PC-9 (cell line): ENCODE data around the gene CEP170. TPM values are rescaled to one million over a fixed set of nuclear protein-coding genes. Genes with fewer than 3 reads are reported as not detected.
"Not testable (repeated sequence)": the region's sequence is repeated elsewhere in the genome, so short reads cannot be mapped to it uniquely, and the experiment has no call there.

Source experiments
- BruUV-seq: library from RNA; stranded (reverse); fragments of 400-500 nt; replicated peaks from 2 replicates; lab custom pipeline; 2021; lab: Mats Ljungman, UMichigan
- CTCF ChIA-PET: fragments of 300-600 bp; sonication (Branson Sonifier 250); formaldehyde crosslinking; loops from one replicate; lab custom pipeline; 2022; ENCODE audit warnings: antibody characterized with exemption; lab: Charles Lee
- POLR2A ChIA-PET: fragments of 300-600 bp; sonication (Branson Sonifier 250); formaldehyde crosslinking; loops from one replicate; lab custom pipeline; 2022; ENCODE audit warnings: antibody characterized with exemption; ENCODE audit not compliant: unreplicated experiment; lab: Charles Lee
- DNase-seq, 2 experiments: peaks; one replicate each; pipeline versions ENCODE4 v3.0.0 to v3.0.0-alpha.2; 2015 to 2022; ENCODE audit warnings: mixed read lengths in 1 of 2
- H2AFZ ChIP-seq: fragments of 200-600 bp; sonication (generic); 2 replicates; pipeline ENCODE4 v1.8.1; 2017; ENCODE audit warnings: antibody characterized with exemption
- H3F3A ChIP-seq: fragments of 200-600 bp; sonication (generic); 2 replicates; pipeline ENCODE4 v1.8.1; 2017; ENCODE audit warnings: antibody characterized with exemption, mild to moderate bottlenecking, low read depth; ENCODE audit not compliant: insufficient read depth
- H3K27ac ChIP-seq: fragments of 200-600 bp; sonication (generic); 2 replicates; pipeline ENCODE4 v1.6.1; 2016; ENCODE audit warnings: mixed run types
- H3K27me3 ChIP-seq: fragments of 200-600 bp; sonication (generic); 2 replicates; pipeline ENCODE4 v1.6.1; 2016; ENCODE audit warnings: low read depth, mixed run types; ENCODE audit not compliant: insufficient read depth
- H3K36me3 ChIP-seq: fragments of 200-600 bp; sonication (generic); 2 replicates; pipeline ENCODE4 v1.6.1; 2016; ENCODE audit warnings: low read depth, mixed run types
- H3K4me1 ChIP-seq: fragments of 200-600 bp; sonication (generic); replicated peaks from 2 replicates; pipeline ENCODE4 v1.6.1; 2016; ENCODE audit warnings: mixed run types; ENCODE audit not compliant: insufficient read depth
- H3K4me2 ChIP-seq: fragments of 200-600 bp; sonication (generic); 2 replicates; pipeline ENCODE4 v1.6.1; 2017; ENCODE audit warnings: mixed run types
- H3K4me3 ChIP-seq: fragments of 200-600 bp; sonication (generic); 2 replicates; pipeline ENCODE4 v1.6.1; 2016; ENCODE audit warnings: mixed run types
- H3K79me2 ChIP-seq: fragments of 200-600 bp; sonication (generic); 2 replicates; pipeline ENCODE4 v1.6.1; 2017; ENCODE audit warnings: low read depth, mixed run types
- H3K9me2 ChIP-seq: fragments of 200-600 bp; sonication (generic); 2 replicates; pipeline ENCODE4 v1.8.1; 2017; ENCODE audit warnings: mild to moderate bottlenecking; ENCODE audit not compliant: insufficient read depth
- H3K9me3 ChIP-seq: fragments of 200-600 bp; sonication (generic); 2 replicates; pipeline ENCODE4 v1.8.1; 2016; ENCODE audit warnings: low read depth; ENCODE audit not compliant: insufficient read depth
- H4K20me1 ChIP-seq: fragments of 200-600 bp; sonication (generic); 2 replicates; pipeline ENCODE4 v1.8.1; 2017; ENCODE audit not compliant: insufficient read depth
- intact Hi-C: fragments of 100-400 bp; cut with micrococcal nuclease; formaldehyde crosslinking; loops from one replicate; pipeline ENCODE4 v1.10.0; 2022; ENCODE audit not compliant: unreplicated experiment
- total RNA-seq: library from RNA; stranded (reverse); gene quantifications from 2 replicates; pipeline ENCODE4 v1.2.3, GENCODE V29; 2021

Gene CEP170
- total RNA-seq, 1 experiment from 2014 or later = 40.8 TPM

- H3K4me1 ChIP-seq, H3K4me3 ChIP-seq, H3K79me2 ChIP-seq, H4K20me1 ChIP-seq, BruUV-seq, POLR2A ChIA-PET, H3K36me3 ChIP-seq, H2AFZ ChIP-seq, intact Hi-C loops, H3K4me2 ChIP-seq, DNase-seq, H3F3A ChIP-seq, H3K27ac ChIP-seq, CTCF ChIA-PET, H3K27me3 ChIP-seq, H3K9me2 ChIP-seq, H3K9me3 ChIP-seq: not testable (repeated sequence)
Observed at GRCh38 chr1:243114059-243114713, 140.9 kb downstream of the CEP170 start.

- H2AFZ ChIP-seq, H3K27ac ChIP-seq, CTCF ChIA-PET, H3K4me2 ChIP-seq, intact Hi-C loops, H3K4me1 ChIP-seq, H3K27me3 ChIP-seq, H3K9me2 ChIP-seq, H3K79me2 ChIP-seq, BruUV-seq, DNase-seq, H3K36me3 ChIP-seq, H3K4me3 ChIP-seq, H3K9me3 ChIP-seq, H3F3A ChIP-seq, H4K20me1 ChIP-seq, POLR2A ChIA-PET: not testable (repeated sequence)
Observed at GRCh38 chr1:243107171-243107570, 147.9 kb downstream of the CEP170 start.

GRCh38 chr1:243105652-243106332, 149.3 kb downstream of the CEP170 start:
- intact Hi-C loops, H4K20me1 ChIP-seq, BruUV-seq, H3K36me3 ChIP-seq, H3K9me3 ChIP-seq, H3K27me3 ChIP-seq, H3K4me3 ChIP-seq, CTCF ChIA-PET, H3K9me2 ChIP-seq, H3K4me2 ChIP-seq, H3F3A ChIP-seq, DNase-seq, H3K79me2 ChIP-seq, H2AFZ ChIP-seq, H3K4me1 ChIP-seq, H3K27ac ChIP-seq, POLR2A ChIA-PET: not testable (repeated sequence)

GRCh38 chr1:243105104-243105503, 150.0 kb downstream of the CEP170 start:
- H4K20me1 ChIP-seq, H2AFZ ChIP-seq, BruUV-seq, H3K9me2 ChIP-seq, H3K9me3 ChIP-seq, H3K4me1 ChIP-seq, H3K79me2 ChIP-seq, intact Hi-C loops, H3K4me2 ChIP-seq, H3F3A ChIP-seq, CTCF ChIA-PET, DNase-seq, POLR2A ChIA-PET, H3K27ac ChIP-seq, H3K36me3 ChIP-seq, H3K4me3 ChIP-seq, H3K27me3 ChIP-seq: not testable (repeated sequence)

- H3K36me3 ChIP-seq, POLR2A ChIA-PET, H3K9me3 ChIP-seq, H4K20me1 ChIP-seq, CTCF ChIA-PET, H3K27me3 ChIP-seq, H3K27ac ChIP-seq, H3K79me2 ChIP-seq, BruUV-seq, H2AFZ ChIP-seq, H3K4me3 ChIP-seq, H3K4me2 ChIP-seq, intact Hi-C loops, H3F3A ChIP-seq, H3K4me1 ChIP-seq, DNase-seq, H3K9me2 ChIP-seq: not testable (repeated sequence)
Observed at GRCh38 chr1:243104452-243104851, 150.6 kb downstream of the CEP170 start.

GRCh38 chr1:243101551-243102050, 153.5 kb downstream of the CEP170 start:
- CTCF ChIA-PET, H3K9me2 ChIP-seq, intact Hi-C loops, H3K79me2 ChIP-seq, H3K36me3 ChIP-seq, H3K9me3 ChIP-seq, H4K20me1 ChIP-seq, H3F3A ChIP-seq, H3K27me3 ChIP-seq, BruUV-seq, H3K4me1 ChIP-seq, POLR2A ChIA-PET: not testable (repeated sequence)
- Histone ChIP-seq H2AFZ (peak overlapping the region; percentile 68), H3K4me2 (peak overlapping the region; percentile 41), H3K27ac (peak overlapping the region; percentile 47; the same call in 1 of the 2 replicates), H3K4me3 (peak overlapping the region; percentile 43; the same call in 1 of the 2 replicates)
- DNase-seq = peak in 1 of 2 experiments; percentile 36

- H3K4me1 ChIP-seq, CTCF ChIA-PET, H3F3A ChIP-seq, POLR2A ChIA-PET, H3K9me2 ChIP-seq, DNase-seq, H2AFZ ChIP-seq, H3K27ac ChIP-seq, H3K9me3 ChIP-seq, H3K36me3 ChIP-seq, H4K20me1 ChIP-seq, H3K4me3 ChIP-seq, H3K4me2 ChIP-seq, H3K27me3 ChIP-seq, intact Hi-C loops, BruUV-seq, H3K79me2 ChIP-seq: not testable (repeated sequence)
Observed at GRCh38 chr1:243087368-243087767, 167.7 kb downstream of the CEP170 start.
